ENCODE data around the gene FNDC3B. TPM values are rescaled to one million over a fixed set of nuclear protein-coding genes. Genes with fewer than 3 reads are reported as not detected.

The FNDC3B gene
- polyA plus RNA-seq, 2 of the 4 experiments (the other 2 are of a cell fraction) = 29.5 to 33.6 TPM

DNA sequence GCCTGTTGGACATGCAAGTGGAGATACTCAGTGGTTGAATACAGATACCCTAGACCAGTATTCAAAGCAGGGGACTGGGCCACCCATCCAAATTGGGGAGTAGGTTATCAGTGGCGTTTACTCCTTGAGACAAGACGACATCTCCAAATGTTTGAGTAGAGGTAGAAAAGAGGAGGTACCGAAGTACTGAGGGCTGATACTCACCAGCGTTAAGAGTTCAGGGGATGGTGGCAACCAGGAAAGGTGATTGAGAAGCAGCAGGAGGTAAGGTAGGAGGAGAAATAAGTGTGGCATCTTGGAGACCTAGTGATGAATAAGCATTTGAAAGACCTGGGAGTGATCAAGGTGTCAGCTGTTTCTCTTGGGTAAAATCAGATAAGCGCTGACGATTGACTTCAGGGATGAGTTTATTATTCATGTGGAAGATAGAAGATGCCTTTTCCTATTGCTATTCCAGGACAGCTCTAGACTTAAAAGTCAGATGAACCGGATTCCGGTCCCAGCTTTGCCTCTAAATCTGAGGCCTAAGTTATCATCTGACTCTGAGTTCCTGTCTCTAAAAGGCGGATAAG is 312.6 kb downstream of the FNDC3B start:
- DNase-seq (ENCODE audit: low read depth in 1 of 2, low spot score in 1 of 2) (no peak), ATAC-seq (no peak), FAIRE-seq (no peak)
- no peak overlapping the region for H3K4me2 ChIP-seq
- H3K4me1 ChIP-seq = peaks cover 37% of the 10 kb centered on the region
- CTCF ChIA-PET = interaction anchor here (1.0 to 2.9 kb wide), 2 partner anchors 11 to 19 kb away, joined by 3 to 13 read pairs; no protein-coding TSS in a partner anchor
- TF ChIP-seq RCOR1 (IDR thresholded peaks at IDR 0.05; ENCODE audit: low read depth, low read length) (no peak), TP53 (CRISPR knock-in tag; IDR thresholded peaks at IDR 0.05) (no peak)
- 95% methylated on average over 9 of the region's 9 CpGs for WGBS (ENCODE audit: missing lambda C conversion rate)
- POLR2A ChIA-PET = no interaction called here
- H3K9me3 ChIP-seq = no peaks in the 10 kb centered on the region
- H3K4me3 ChIP-seq = no peak overlapping the region
- no peak overlapping the region for H3K27ac ChIP-seq

- ChIA-PET CTCF (interaction anchor here (2.4 kb wide), 1 partner anchor 12 kb away, joined by 8 read pairs; no protein-coding TSS in a partner anchor), POLR2A (no interaction called here)
- no peaks in the 10 kb centered on the region for H3K9me3 ChIP-seq
- 95% methylated on average over 9 of the region's 10 CpGs for WGBS (ENCODE audit: missing lambda C conversion rate)
- no peak for FAIRE-seq
- TF ChIP-seq, protein P1, sequence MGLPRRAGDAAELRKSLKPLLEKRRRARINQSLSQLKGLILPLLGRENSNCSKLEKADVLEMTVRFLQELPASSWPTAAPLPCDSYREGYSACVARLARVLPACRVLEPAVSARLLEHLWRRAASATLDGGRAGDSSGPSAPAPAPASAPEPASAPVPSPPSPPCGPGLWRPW (IDR thresholded peaks at IDR 0.05) = no peak
- TF ChIP-seq NR3C1 (IDR thresholded peaks at IDR 0.05) (no peak), POLR2AphosphoS2 (conservative IDR thresholded peaks at IDR 0.05; ENCODE audit: low read length) (no peak), TP53 (CRISPR knock-in tag; IDR thresholded peaks at IDR 0.05) (no peak), POLR2A (IDR thresholded peaks at IDR 0.05; ENCODE audit: low read length) (no peak), BCL3 (IDR thresholded peaks at IDR 0.05) (no peak), ZC3H11A (IDR thresholded peaks at IDR 0.05) (no peak), ATOH8 (CRISPR knock-in tag; IDR thresholded peaks at IDR 0.05; ENCODE audit: low read depth) (no peak), ZNF302 (CRISPR knock-in tag; IDR thresholded peaks at IDR 0.05) (no peak), RFX5 (IDR thresholded peaks at IDR 0.05) (no peak), CBX8 (IDR thresholded peaks at IDR 0.05) (no peak), HDAC2 (IDR thresholded peaks at IDR 0.05) (no peak)
- H3K27ac ChIP-seq = no peak overlapping the region
- H3K4me1 ChIP-seq = peaks cover 29% of the 10 kb centered on the region
- H3K4me3 ChIP-seq = no peak overlapping the region
- no peak overlapping the region for H3K4me2 ChIP-seq
- ATAC-seq = no peak
- no peak for DNase-seq (ENCODE audit: low read depth in 1 of 2, low spot score in 1 of 2)
Observed at GRCh38 chr3:172352786-172353185, 313.4 kb downstream of the FNDC3B start.

GRCh38 chr3:172354931-172355499 is 315.6 kb downstream of the FNDC3B start:
- TF ChIP-seq HOXB13 (CRISPR knock-in tag; IDR thresholded peaks at IDR 0.05; ENCODE audit: low read depth) = no peak
- TF ChIP-seq MAFK (IDR thresholded peaks at IDR 0.05; ENCODE audit: partially characterized antibody) = no peak
- TF ChIP-seq RCOR1 (IDR thresholded peaks at IDR 0.05; ENCODE audit: low read depth, low read length) = no peak
- no peak for TF ChIP-seq ELK1 (IDR thresholded peaks at IDR 0.05; ENCODE audit: low read depth, low read length)
- no peak for TF ChIP-seq RNF2 (IDR thresholded peaks at IDR 0.05; ENCODE audit: borderline replicate concordance, low read depth)
- no peak for TF ChIP-seq TP53 (CRISPR knock-in tag; IDR thresholded peaks at IDR 0.05)
- no peak for TF ChIP-seq KDM1A (IDR thresholded peaks at IDR 0.05; ENCODE audit: low read depth)
- ATAC-seq (no peak), DNase-seq (ENCODE audit: low read depth in 1 of 2, low spot score in 1 of 2) (no peak), FAIRE-seq (no peak)
- CTCF ChIA-PET = interaction anchor here (2.4 kb wide), 1 partner anchor 14 kb away, joined by 8 read pairs; no protein-coding TSS in a partner anchor
- POLR2A ChIA-PET = no interaction called here
- peak overlapping the region; percentile 22; the same call in 1 of the 3 replicates for H3K4me2 ChIP-seq
- 93% methylated on average over 3 of the region's 3 CpGs for WGBS (ENCODE audit: missing lambda C conversion rate)
- H3K4me1 ChIP-seq = peaks cover 21% of the 10 kb centered on the region
- H3K4me3 ChIP-seq = no peak overlapping the region
- no peaks in the 10 kb centered on the region for H3K9me3 ChIP-seq
- peak overlapping the region in 1 of 2 experiments; percentile 14; a peak in 1 of 6 replicates for H3K27ac ChIP-seq

All from A549 (cell line).